ENCODE measurements around the gene NEURL3.

DNA sequence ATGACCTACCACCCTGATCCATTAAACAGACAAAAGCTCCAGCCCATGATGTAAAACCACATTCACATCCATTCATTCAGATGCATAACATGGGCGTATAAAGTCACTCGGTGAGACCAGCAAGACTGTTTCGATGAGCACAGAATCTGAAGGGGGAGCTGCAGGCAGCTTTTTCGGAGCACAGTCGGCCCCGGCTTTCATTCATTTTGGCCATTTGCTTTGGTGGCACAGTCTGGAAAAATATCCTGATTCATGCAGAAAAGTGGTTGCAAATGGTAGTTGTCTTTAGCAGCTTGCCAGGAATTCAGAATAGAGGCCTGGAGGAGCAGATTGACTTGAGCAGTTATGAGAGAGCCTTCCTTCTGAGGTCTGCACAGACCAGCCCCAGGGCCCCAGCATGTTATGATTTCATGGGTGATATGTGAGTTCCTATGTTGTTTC, 42.6 kb upstream of the NEURL3 start:
- TF ChIP-seq, protein P1, sequence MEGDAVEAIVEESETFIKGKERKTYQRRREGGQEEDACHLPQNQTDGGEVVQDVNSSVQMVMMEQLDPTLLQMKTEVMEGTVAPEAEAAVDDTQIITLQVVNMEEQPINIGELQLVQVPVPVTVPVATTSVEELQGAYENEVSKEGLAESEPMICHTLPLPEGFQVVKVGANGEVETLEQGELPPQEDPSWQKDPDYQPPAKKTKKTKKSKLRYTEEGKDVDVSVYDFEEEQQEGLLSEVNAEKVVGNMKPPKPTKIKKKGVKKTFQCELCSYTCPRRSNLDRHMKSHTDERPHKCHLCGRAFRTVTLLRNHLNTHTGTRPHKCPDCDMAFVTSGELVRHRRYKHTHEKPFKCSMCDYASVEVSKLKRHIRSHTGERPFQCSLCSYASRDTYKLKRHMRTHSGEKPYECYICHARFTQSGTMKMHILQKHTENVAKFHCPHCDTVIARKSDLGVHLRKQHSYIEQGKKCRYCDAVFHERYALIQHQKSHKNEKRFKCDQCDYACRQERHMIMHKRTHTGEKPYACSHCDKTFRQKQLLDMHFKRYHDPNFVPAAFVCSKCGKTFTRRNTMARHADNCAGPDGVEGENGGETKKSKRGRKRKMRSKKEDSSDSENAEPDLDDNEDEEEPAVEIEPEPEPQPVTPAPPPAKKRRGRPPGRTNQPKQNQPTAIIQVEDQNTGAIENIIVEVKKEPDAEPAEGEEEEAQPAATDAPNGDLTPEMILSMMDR (IDR thresholded peaks at IDR 0.05; ENCODE audit: poor library complexity): no peak
- no peak for TF ChIP-seq EZH2phosphoT487 (IDR thresholded peaks at IDR 0.05; ENCODE audit: low read depth, severe bottlenecking, unreplicated experiment)
- no peak for TF ChIP-seq EZH2 (IDR thresholded peaks at IDR 0.05; ENCODE audit: borderline replicate concordance)
